Nephron progenitor cell (in vitro differentiated cells): ENCODE data around the gene PLD1.

Source experiments
- DNase-seq: peaks from one replicate; pipeline ENCODE4 v3.0.0; 2021
- H3K27ac Mint-ChIP-seq: 2 replicates; pipeline ENCODE4 v1.8.0; 2021; ENCODE audit warnings: mild to moderate bottlenecking, moderate library complexity, mixed read lengths
- H3K27me3 Mint-ChIP-seq: 2 replicates; pipeline ENCODE4 v1.8.0; 2021; ENCODE audit warnings: mild to moderate bottlenecking, low read depth, mixed read lengths; ENCODE audit not compliant: poor library complexity
- H3K36me3 Mint-ChIP-seq: 2 replicates; pipeline ENCODE4 v1.8.0; 2021; ENCODE audit warnings: low read depth, mixed read lengths
- H3K4me1 Mint-ChIP-seq: 2 replicates; pipeline ENCODE4 v1.8.0; 2021; ENCODE audit warnings: mixed read lengths
- H3K4me3 Mint-ChIP-seq: 2 replicates; pipeline ENCODE4 v1.8.0; 2021; ENCODE audit warnings: mild to moderate bottlenecking, moderate library complexity, mixed read lengths
- H3K9me3 Mint-ChIP-seq: 2 replicates; pipeline ENCODE4 v1.8.0; 2021; ENCODE audit warnings: mild to moderate bottlenecking, moderate library complexity, mixed read lengths
- CTCF ChIP-seq: fragments of 200-600 bp; sonication (generic); IDR thresholded peaks from 2 replicates; pipeline ENCODE4 v1.5.0; 2021; ENCODE audit warnings: antibody characterized with exemption

Gene PLD1

DNA sequence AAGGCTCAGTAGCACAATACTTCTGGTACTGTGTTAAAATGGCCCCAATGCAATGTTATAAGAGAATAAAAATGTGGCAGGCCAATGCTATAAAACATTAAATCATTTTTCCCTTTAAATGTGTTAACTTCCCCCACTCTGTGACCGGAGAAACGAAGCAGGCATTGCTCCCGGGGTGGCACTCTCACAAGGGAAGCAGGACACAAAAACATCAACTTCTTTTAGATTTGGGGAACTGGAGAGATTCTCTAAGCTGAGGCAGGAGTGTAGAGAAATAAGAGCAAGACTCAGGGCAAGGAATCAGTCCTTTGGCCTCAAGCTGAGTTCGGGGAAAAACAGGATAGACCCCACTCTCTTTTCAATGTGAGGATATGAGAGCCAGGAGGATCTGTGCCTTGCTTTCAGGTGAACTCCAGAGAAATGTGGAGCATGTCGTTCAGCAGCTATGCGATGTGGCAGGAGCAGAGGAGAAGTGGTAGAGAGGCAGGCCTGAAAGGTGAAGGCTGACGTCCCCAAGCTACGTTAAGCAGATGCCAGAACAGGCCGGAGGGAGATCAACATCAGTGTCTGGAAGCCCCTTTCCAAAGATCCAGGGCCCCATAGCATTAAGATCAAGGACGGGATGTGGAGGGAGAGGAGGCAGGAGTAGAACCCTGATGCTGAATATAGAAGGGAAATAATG, 160.2 kb downstream of the PLD1 start:
- Mint-ChIP-seq H3K36me3 (no peaks in the 10 kb centered on the region), H3K9me3 (no peaks in the 10 kb centered on the region), H3K27me3 (peaks cover 3% of the 10 kb centered on the region), H3K4me3 (no peak overlapping the region), H3K27ac (peak overlapping the region; percentile 44), H3K4me1 (no peaks in the 10 kb centered on the region)
- no peak for TF ChIP-seq CTCF
- DNase-seq: no peak

GRCh38 chr3:171649267-171649666, 161.0 kb downstream of the PLD1 start:
- Mint-ChIP-seq H3K4me3 (no peak overlapping the region), H3K27me3 (peaks cover 3% of the 10 kb centered on the region), H3K9me3 (no peaks in the 10 kb centered on the region), H3K27ac (no peak overlapping the region), H3K36me3 (no peaks in the 10 kb centered on the region), H3K4me1 (no peaks in the 10 kb centered on the region)
- TF ChIP-seq CTCF: no peak
- no peak for DNase-seq

DNA sequence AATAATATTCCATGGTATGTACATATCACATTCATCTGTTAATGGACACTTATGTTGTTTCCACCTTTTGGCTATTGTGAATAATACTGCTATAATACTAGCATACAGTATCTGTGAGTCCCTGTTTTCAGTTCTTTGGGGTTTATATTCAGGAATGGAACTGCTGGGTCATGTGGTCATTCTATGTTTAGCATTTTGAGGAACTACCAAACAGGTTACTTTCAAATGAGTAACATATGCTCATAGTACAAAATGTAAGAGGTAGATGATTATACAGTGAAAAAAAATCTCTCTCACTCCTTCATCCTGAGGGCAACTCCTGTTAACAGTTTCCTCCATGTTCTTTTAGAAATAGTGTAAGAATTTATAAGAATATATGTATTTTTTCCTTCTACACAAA, 162.2 kb downstream of the PLD1 start:
- no peak for TF ChIP-seq CTCF
- no peaks in the 10 kb centered on the region for H3K36me3 Mint-ChIP-seq
- DNase-seq: no peak
- peaks cover 3% of the 10 kb centered on the region for H3K27me3 Mint-ChIP-seq
- H3K4me1 Mint-ChIP-seq: no peaks in the 10 kb centered on the region
- H3K9me3 Mint-ChIP-seq: no peaks in the 10 kb centered on the region
- no peak overlapping the region for H3K4me3 Mint-ChIP-seq
- no peak overlapping the region for H3K27ac Mint-ChIP-seq

GRCh38 chr3:171646357-171647133, 163.7 kb downstream of the PLD1 start:
- H3K4me3 Mint-ChIP-seq: no peak overlapping the region
- no peaks in the 10 kb centered on the region for H3K9me3 Mint-ChIP-seq
- peaks cover 3% of the 10 kb centered on the region for H3K27me3 Mint-ChIP-seq
- peaks cover 3% of the 10 kb centered on the region for H3K36me3 Mint-ChIP-seq
- H3K27ac Mint-ChIP-seq: no peak overlapping the region
- no peak for DNase-seq
- TF ChIP-seq CTCF: peak; percentile 57
- H3K4me1 Mint-ChIP-seq: peaks cover 3% of the 10 kb centered on the region

GRCh38 chr3:171644681-171645080, 165.6 kb downstream of the PLD1 start:
- Mint-ChIP-seq H3K4me1 (peaks cover 18% of the 10 kb centered on the region), H3K27ac (no peak overlapping the region), H3K9me3 (no peaks in the 10 kb centered on the region), H3K4me3 (no peak overlapping the region), H3K27me3 (peaks cover 3% of the 10 kb centered on the region), H3K36me3 (peaks cover 5% of the 10 kb centered on the region)
- TF ChIP-seq CTCF: no peak
- DNase-seq: no peak
